Omental fat pad (tissue), 4 donors: Measurements from ENCODE around the gene ACSL6. TPM values are rescaled to one million over a fixed set of nuclear protein-coding genes. Genes with fewer than 3 reads are reported as not detected.

Experiments used
- ATAC-seq: fragments of 150-250 bp; one replicate; pipeline ENCODE4 v1.9.1; 2016; ENCODE audit warnings: mild to moderate bottlenecking, moderate library complexity; ENCODE audit not compliant: low FRiP score
- DNase-seq: peaks from one replicate; pipeline ENCODE4 v3.0.0-alpha.2; 2019; ENCODE audit warnings: low spot score
- CTCF ChIP-seq, 3 donors: fragments of 450-650 bp; IDR thresholded peaks; one replicate each; pipeline ENCODE4 v1.5.1; 2016 to 2017; ENCODE audit warnings: antibody characterized with exemption in 3 of 3, mild to moderate bottlenecking in 3 of 3, moderate library complexity in 2 of 3
- total RNA-seq, 4 donors: library from RNA; depleted of rRNA; stranded (reverse); fragments of >200 nt; gene quantifications; one replicate each; pipeline ENCODE4 v1.1.0, GENCODE V29; 2016

Gene ACSL6
- total RNA-seq, 4 donors from 2014 or later = 0.75 to 1.4 (median 1.0) TPM; not detected in 1

DNA sequence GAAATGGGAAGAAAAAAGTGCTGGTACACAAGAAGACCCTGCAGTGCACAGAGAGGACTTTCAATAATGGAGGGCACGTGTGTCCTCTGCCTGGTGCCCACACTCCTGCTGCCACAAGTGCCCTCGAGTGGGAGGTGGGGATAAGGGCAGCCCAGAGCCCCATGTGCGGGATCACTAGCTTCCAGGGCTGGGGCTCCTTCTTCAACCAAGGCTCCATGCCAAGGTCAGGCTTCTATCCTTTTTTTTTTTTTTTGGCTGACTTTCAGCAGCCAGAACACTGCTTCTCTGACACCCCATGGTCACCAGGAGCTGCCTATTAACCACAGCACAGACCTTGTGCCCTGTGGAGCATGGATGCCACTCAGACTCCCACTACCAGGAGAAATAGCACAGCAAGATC is 7.5 kb downstream of the ACSL6 start:
- ATAC-seq = no peak
- DNase-seq = no peak
- no peak for TF ChIP-seq CTCF (IDR thresholded peaks at IDR 0.05)

GRCh38 chr5:132003170-132003744 is 8.2 kb downstream of the ACSL6 start:
- TF ChIP-seq CTCF (IDR thresholded peaks at IDR 0.05) = no peak
- no peak for DNase-seq
- ATAC-seq = no peak

DNA sequence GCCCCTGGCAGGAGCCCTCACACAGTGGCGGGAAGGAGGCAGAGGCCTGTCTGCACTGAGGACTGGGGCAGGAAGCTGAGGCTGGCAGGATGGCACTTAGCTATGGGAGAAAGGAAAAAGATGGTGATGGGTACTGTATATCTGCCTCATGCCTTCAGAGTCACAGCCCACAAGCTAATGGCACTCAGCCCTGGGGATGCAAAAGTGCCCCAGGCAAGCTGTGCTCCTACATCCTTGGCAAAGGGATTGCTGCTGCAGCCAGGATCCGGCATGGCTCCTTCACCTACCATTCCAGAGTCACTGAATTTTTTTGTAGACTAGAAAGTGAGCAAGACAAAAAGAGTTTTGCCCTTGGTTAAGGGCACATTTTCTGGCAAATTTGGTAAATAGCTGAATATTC is 8.7 kb downstream of the ACSL6 start:
- DNase-seq = no peak
- TF ChIP-seq CTCF (IDR thresholded peaks at IDR 0.05) = no peak
- no peak for ATAC-seq

DNA sequence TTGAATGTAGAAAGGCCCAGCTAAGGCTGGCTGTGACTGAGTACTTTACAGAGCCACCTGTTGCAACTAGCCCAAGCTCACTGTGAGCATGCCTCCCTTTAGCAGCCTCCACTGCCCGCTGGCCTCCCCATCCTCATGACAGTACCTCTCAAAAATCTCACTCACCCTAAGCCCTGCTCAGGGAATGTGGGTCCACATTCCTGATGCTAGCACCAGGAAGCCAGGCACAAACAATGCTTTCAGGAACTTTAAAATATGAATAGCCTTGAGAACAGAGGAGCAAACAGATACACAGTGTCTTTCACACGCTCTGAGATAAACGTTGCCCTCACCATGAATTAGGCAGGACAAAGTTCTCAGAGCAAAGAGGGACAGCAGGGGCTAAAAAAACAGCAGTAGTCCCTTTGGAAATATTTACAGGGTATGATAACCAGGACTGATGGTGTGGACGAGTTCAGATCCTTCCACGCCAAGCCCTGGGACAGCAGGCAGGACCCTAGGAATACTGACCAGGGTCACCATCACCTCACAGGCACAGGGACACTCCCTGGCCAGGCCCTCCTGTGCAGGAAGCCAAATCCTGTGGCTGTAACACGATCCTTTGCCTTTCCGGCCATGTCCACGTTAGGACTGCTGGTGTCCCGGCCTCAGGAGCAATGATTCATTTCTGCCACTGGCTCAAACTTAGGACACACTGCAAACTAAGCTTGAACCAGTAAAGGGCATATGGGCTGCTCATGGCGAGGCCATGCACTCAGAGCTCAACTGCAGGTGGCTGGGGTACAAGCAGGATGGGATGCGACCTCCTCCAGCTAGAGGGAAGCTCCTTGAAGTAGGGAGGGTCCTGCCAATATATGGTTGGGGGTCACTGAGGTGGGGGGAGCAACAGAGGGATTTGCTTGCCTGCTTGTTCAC is 9.6 kb downstream of the ACSL6 start:
- no peak for DNase-seq
- ATAC-seq = no peak
- no peak for TF ChIP-seq CTCF (IDR thresholded peaks at IDR 0.05)

GRCh38 chr5:132000677-132001453 is 10.6 kb downstream of the ACSL6 start:
- DNase-seq (no peak), ATAC-seq (no peak)
- no peak for TF ChIP-seq CTCF (IDR thresholded peaks at IDR 0.05)

GRCh38 chr5:132000241-132000490 is 11.3 kb downstream of the ACSL6 start:
- ATAC-seq (no peak), DNase-seq (no peak)
- no peak for TF ChIP-seq CTCF (IDR thresholded peaks at IDR 0.05)
